Breast epithelium (tissue), 3 donors: ENCODE results near the gene ABCC11.

Experiments
- CTCF ChIP-seq, 3 donors: fragments of 450-650 bp; IDR thresholded peaks; one replicate each; pipeline ENCODE4 v1.5.1; 2016 to 2017; ENCODE audit warnings: antibody characterized with exemption in 3 of 3, mild to moderate bottlenecking in 3 of 3, moderate library complexity in 3 of 3
- POLR2A ChIP-seq: fragments of 450-650 bp; IDR thresholded peaks from one replicate; pipeline ENCODE4 v1.6.1; 2016; ENCODE audit warnings: antibody characterized with exemption, mild to moderate bottlenecking, moderate library complexity
- POLR2AphosphoS5 ChIP-seq, 3 donors: sonication (generic); formaldehyde crosslinking; IDR thresholded peaks; one replicate each; pipeline ENCODE4 v1.6.1; 2017; ENCODE audit warnings: antibody characterized with exemption in 3 of 3

DNA sequence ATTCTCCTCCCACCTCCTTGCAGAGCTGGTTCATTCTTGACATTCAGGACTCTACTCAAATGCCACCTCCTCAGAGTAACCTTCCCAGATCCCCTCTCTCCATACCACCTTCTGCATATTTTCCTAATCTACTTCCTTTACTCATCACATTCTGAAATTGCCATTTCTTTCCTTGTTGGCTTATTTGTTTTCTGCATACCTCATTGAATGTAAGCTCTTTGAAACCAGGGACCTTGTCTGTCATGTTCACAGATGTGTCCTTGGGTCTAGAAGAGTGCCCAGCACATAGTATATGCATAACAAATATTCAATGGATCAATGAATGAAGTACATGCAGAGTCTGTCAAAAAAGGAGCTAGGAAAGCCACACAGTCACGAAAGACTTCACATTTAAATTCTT, 11.1 kb downstream of the ABCC11 start:
- TF ChIP-seq CTCF (IDR thresholded peaks at IDR 0.05) (no peak), POLR2A (no peak), POLR2AphosphoS5 (IDR thresholded peaks at IDR 0.05) (no peak)
